NCI-H69 (cell line): ENCODE measurements around the gene RFTN1.

Source experiments
- DNase-seq: peaks from one replicate; lab custom pipeline; 2025; lab: John Stamatoyannopoulos, UW

RFTN1 gene

DNA sequence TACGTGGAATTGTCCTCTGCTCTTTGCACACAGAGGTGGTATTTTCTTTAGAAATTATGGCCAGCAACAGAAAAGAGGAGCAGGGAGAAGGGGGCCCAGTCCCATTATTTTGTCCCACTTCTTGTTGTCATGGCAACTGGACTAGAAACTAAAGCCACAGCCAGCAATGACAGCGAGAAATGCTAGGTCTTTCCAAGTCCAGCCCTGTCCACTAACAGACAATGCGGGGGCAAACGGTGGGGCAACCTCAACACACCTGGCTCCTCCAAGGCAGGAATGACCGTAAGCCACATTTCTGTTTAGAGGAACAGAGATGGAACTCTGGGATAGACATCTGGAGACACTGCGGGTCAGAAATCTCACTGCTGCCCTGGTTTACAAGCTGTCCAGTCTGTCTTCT is 107.3 kb downstream of the RFTN1 start:
- DNase-seq, result no peak

DNA sequence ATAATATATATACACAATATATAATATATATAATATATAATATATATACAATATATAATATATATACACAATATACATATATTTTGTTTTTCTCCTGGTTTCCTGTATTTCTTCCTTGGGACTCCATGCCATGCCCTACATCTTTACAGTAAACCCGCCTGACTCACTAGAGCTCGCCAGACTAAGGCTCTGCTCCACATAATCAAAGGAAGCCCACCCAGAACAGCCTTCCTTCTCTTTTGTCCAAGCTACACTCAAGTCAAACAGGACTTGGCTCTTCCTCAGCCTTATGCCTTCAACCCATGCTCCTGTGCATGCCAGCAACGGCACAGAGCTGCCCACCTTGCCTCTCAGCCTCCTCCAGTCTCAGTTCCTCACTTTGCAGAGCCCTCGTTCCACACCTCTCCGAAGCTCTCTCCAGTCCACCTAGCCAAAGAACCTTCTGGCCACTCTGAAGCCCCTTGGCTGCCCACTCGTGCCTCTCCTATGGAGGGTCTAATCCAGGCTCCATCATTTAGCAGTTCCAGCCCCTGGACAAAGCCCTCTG is 109.1 kb downstream of the RFTN1 start:
- DNase-seq, result peak; percentile 44

DNA sequence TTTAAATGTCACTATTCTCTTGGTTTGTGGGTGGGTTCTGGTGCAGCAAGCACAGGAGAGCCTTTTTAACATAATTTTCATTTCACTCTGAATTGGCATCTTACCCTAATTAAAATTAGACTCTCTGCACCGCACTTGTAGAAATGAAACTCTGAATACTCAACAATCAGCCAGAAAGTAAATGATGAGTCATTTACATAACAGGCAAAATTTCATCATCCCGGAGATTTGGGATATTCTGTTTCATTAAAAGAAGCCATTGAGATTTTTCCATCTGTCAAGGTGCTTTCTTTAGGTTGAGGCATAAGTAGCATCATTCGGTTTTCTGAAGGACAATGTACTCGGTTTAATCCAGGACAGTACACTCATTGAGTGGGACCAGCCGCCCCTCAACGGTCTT is 111.0 kb downstream of the RFTN1 start:
- no peak for DNase-seq

DNA sequence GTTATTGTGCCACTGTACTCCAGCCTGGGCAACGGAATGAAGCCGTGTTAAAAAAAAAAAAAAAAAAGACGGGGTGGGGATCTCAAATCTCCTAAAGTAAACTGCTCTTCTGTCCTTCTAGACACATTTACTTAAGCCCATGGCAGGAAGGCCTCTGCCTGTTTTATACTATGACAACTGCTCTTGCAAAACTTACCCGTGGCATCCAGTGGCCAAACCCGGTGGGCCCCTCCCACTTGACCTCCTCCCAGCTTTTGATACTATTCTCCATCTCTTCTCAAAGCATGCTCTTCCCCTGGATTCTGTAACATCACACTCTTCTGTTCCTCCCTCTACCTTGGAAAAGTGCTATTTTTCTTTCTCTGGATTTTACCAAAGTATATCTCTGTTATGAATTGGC is 112.2 kb downstream of the RFTN1 start:
- DNase-seq, result no peak

DNA sequence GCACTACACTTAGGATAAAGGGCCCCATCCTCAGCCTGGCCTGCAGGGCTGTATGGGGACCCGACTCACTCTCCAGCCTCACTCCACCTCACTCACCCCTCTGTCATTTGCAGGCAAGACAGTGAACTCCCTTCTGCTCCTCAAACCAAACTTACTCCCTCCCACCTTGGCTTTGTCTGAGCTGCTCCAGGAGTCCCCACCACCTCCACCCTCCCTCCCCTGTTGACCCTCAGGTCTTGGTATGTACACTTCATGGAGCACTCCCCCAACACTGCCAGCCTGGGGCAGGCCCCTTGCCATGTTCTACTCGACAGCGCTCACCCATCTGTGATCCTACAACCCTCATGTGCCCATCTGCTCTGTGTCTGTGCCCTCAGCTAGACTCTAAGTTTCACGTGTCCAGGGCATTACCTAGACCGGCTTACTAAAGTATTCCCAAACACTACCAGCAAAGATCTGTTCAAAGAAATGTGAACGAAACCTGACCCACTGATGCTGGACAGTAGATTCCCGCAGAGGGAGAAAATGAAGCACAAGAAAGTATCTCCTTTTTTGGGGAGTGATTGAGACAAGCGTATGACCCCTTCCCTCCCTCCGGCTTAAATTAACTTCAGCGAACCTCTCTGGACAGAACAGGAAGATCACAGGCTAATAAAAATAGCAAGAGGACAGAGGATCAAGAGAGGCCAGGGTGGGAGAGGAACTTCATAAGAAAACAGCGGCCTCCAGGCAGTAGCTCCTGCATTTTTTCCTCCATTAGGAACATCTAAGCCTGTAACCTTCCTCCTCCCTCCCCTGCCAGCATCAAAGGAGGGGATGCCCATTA is 113.2 kb downstream of the RFTN1 start:
- DNase-seq, result peak; percentile 54

DNA sequence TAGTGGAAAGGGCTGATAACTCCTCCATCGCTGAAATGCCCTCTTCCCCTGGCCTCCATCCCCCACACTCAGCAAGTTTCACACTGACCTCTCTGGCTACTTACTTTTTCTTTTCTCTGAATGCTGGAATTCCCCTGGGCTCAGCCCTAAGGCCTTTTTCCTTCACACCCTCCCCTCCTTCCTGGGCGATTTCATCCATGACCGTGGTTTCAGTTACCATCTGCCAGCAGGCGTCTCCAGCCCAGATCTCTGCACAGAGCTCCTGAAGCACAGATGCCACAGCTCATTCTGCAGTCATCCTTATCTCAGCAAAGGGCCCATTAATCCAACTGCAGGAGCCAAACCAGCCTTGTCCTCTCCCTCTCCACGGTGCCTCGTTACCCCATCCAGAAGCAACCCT is 114.0 kb downstream of the RFTN1 start:
- peak; percentile 88 for DNase-seq

DNA sequence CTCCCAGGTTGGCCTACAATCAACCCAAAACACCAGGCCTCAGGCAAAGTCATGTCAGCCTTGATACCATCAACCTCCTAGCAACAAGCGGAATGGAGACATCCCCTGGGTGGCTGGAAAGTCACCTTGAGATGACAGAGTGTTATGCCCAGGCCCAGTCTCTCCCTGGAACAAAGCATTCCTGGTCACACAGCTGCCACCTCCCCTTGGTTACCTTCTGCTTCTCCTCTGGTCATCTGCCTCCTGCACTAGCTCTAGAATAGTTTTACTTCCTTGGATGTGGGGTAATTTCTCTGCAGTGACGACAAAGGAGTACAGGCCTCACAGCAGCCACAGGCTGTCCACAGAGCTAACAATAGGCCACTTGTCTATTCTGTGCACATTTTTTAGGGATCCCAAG is 114.9 kb downstream of the RFTN1 start:
- no peak for DNase-seq

DNA sequence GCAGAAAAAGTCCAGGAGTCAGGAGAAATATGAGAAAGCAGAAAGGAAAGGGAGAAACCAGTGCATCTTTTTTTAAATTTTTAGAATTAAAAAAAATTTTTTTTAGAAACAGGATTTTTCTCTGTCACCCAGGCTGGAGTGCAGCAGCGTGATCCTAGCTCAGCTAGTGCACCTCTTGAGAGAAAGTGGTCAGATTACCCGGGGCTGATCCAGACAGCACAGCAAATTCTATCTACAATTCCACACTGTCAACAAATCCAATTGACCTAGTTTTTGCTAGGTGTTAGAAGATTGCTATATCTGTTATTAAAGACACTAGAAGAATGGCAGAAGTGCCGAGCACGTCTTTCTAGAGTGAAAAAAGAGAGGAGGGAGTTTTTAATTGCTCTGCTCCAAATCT is 117.3 kb downstream of the RFTN1 start:
- no peak for DNase-seq

DNA sequence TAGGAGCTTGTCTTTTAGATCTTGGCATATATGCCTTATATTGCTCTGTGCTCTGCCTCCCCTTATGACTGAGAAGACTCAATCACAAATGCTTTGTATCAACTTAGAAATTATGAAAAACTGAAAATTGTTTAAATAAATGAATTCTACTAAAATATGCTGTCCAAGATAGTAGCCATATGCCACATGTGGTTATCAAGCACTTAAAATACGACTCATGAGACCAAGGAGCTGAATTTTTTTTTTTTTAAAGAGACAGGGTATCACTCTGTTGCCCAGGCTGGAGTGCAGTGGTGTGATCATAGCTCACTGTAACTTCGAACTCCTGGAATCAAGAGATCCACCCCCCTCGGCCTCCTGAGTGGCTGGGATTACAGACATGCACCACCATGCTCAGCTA is 118.3 kb downstream of the RFTN1 start:
- no peak for DNase-seq

DNA sequence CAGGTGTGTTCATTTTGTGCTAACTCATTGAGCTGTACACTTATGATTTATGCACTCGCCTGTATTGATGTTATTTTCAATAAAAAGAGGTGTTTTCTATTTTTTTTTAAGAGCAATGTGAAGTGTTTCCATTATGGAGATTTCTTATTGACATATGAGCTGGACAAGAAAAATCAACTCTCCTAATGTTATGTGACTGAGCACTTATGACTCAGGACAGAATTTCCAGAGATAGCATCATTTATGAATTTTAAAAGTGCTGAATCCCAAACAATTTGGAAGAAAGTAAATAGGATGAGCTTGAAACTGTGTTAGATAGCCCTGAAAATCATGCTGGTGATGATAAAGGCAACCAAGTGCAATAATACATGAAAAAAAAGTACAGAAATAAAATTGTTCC is 118.9 kb downstream of the RFTN1 start:
- DNase-seq, result no peak

DNA sequence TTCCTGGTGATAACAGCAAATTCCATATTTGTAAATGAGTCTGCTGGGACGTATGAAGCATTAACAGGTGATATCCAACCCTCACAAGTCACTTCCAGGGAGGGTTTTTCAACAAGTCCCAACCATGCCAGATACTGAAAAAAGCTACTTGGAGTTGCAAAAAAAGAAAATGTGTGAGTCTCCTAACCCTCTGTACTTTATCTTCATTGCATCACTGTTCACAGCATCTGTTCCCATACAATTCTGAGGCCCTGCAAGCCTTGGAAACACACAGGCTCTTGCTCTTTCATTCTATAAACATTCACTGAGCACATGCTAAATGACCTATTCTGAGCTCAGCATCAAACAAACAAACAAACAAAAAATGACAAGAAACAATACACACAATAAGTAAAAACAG is 120.8 kb downstream of the RFTN1 start:
- DNase-seq, result no peak

DNA sequence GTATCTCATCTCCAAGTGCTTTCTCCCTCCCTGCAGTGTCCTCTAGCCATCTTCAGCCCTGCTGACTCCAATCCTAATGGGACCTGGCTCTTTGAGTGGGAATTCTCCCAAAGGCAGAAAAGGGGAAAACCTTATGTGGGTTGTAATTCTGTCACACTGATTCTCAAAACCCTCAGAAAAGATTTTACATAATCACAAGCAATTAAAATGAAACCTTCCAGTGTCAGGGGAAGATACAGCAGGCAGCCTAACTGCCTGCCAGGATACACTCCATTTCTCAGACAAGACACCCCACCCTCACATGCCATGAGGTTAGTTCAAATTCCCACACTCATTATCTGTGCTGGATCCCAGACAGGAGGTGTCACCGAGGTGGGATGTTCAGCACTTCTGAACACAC is 121.4 kb downstream of the RFTN1 start:
- DNase-seq, result no peak

DNA sequence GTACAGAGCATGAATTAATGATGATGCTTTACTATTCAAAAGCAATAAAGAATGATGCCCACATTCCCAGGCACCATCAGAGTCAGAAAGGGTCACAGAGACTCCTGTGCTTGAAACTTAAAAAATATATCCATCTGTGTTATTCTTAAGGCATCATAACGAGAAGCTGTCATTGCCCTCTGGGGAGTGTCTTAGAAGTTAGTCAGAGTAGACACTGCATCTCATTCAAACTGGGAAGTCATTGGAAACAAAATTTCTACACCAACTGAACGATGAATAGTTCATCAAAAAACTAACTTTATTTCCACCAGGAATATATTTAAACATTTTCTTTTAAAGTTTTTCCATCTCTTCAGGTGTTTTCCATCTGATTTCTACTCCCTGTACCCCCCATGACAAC is 122.9 kb downstream of the RFTN1 start:
- no peak for DNase-seq

DNA sequence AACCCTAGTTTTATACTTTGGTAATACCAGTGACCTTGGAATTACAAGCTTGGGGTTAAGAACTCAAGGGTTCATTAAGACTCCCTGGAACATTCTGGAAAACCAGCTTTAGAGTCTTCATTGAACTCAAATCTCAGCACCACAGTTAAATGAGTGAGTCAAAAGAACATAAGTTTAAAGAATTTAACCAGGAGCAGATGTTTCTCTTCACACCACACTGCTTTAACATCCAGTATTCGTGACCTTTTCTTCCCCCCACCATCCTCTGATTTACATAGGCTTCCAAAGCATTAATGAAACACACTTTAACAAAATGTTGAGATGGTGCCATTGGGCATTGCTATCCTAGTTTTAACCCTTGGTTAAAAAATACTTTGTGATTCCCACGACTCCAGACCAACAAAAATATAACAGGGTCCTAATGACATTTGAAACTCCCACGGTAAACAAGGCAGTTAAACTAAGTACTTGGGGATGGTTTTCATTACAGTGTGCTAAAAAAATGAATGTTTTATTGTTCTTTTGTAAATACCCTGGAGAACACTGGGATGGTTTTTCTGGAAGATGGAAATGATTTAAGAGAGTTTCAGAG is 124.6 kb downstream of the RFTN1 start:
- no peak for DNase-seq

DNA sequence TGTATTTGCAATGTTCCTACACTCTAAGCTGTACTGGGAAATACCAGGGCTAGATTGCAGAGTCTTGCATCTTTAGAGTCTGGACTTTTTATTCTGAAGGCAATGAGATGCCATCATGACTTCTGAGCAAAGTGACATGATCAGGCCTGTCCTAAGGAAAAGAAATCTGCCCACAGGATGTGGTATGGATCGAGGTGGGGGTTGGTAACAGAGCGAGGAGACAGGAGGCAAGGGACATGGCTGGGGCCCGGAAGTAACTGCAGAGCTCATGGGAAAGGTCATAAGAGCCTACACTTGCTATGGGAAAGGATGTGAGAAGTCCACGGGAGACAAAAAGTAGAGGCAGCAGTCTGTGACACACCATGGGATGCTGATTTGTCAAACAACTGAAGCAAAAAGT is 126.9 kb downstream of the RFTN1 start:
- no peak for DNase-seq

DNA sequence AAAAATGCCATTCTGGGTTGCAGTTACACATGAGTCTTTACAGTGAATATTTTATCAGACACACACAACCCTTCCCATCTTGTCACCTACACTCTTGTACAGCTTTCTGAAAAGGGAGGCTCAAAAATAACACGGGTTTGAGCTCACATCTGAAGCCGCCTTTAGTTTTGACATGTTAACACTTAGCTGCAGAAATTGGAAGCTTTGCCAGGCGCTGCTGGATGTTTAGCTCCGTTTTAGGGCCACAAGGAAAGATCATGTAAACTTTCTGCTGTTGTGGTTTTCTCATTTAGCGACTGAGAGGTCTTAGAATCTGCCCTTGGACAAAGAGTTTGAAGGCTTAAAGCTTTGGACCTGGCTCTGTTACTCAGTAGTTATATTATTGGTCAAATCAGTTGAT is 128.3 kb downstream of the RFTN1 start:
- DNase-seq, result no peak

DNA sequence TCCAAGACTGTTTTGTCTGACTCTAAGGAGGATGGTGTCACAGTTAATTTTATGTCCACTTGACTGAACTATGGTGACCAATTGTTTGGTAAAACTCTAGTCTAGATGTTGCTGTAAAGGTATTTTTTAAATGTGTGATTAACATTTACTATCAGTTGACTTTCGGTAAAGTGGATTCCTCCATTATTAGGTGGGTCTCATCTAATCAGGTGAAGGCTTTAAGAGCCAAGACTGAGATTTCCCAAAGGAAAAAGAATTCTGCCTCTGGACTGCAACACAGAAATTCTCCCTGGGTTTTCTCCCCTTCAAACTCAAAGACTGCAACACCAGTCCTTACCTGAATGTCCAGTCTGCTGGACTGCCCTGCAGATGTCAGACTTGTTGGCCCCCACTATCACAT is 129.6 kb downstream of the RFTN1 start:
- no peak for DNase-seq

DNA sequence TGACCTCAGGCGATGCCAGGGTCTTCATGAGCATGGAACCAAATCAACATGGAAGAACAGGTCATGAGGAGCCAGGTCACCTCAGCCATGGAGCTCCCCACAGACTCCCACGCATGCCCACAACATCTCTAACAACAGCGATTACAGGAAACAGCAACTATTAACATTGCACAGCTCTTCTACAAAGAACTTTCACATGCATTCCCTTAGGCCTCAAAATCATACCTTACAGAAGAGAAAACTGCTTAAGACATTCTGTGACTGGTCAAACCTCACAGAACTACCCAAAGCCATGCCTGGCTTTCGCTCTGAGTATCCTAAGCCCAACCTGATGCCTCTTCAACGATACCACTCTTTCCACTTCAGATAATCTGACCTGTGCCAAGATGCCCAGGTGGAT is 130.7 kb downstream of the RFTN1 start:
- DNase-seq, result no peak

DNA sequence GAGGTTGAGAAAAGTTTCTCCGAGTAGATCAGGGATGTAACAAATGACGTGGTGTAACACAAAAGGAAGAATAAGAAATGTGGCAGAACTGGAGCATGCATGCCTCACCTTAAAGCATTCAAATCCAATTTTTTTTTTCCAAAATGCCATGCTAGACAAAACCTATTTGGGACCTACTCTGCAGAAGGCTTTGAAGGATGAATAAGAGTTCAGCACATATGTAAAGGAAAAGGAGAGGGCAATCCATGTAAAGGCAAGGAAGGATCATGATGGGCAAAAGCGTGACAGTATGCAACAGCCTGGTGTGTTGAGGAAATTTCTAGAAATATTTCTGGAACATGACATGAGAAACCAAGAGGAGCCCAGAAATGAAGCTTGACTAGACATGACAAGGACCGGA is 132.1 kb downstream of the RFTN1 start:
- no peak for DNase-seq

DNA sequence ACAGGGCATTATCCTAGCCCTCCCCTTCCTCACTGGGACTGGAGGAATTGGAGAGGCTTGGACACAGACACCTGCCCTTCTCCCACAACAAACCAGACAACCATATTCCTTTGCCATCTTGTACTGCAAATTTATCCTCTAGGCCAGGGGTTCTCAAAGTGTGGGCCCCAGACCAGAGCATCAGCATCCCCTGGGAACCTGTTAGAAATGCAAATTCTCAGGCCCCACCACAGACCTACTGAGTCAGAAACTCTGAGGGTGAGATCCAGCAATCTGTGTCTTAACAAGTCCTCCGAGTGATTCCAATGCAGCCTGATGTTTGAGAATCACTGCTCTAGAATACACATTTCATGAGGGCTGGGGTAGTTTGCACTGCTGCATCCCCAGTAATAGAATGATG is 133.1 kb downstream of the RFTN1 start:
- DNase-seq, result no peak

DNA sequence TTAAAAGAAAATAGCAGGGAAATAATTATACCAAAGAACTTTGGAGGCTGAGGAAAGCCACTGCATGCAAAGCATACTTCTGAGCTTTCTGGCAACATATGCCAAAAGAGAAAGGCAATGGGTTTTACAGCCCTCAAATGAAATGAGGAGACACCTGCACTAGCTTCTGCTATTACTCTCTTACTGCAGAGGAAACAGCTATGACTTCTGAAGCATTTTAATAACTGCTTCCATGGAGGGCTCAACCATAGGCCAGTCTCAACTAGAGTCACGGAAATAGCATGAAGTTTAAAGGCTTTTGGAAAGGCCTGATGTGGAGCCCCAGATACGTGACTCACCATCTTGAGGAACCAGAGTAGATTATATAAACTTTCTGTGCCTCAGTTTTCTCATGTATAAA is 133.7 kb downstream of the RFTN1 start:
- DNase-seq, result no peak

DNA sequence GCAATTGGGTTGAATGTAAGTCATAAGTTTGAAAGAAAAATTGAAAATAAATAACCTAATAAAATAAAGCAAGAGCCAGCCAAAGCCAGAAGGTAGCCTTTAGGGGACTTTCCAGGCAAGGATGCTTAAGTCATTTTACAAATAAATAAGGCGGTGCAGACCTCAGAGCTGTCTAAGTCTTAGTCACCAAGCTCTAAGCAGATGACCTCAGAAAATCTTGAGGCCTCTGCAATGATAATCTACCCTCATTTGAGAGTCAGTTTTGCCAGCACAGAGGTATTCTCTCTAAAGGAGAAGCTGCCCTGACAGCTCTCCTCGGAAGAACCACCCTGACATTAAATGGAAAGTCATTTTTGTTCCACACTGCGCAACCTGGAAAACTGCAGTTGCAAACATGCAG is 134.6 kb downstream of the RFTN1 start:
- no peak for DNase-seq

DNA sequence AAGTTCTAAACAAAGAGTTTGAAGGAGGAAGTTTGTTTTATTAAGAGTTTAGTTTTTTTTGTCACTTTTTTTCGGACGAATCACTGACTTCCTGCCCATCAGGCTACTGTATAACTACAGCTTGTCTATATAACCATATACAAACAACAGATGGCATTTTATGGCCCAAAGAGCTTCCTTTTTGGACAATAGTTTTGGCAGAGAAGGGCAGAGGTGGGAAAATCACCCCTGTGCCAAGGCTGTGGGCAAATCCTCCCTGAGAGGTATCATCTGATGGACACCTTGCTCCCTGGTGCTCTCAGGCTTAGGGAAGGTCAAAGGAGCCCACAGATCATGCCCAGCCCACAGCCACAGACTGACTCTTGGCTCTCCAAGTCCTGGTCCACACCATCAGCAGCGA is 135.1 kb downstream of the RFTN1 start:
- DNase-seq, result peak; percentile 10

DNA sequence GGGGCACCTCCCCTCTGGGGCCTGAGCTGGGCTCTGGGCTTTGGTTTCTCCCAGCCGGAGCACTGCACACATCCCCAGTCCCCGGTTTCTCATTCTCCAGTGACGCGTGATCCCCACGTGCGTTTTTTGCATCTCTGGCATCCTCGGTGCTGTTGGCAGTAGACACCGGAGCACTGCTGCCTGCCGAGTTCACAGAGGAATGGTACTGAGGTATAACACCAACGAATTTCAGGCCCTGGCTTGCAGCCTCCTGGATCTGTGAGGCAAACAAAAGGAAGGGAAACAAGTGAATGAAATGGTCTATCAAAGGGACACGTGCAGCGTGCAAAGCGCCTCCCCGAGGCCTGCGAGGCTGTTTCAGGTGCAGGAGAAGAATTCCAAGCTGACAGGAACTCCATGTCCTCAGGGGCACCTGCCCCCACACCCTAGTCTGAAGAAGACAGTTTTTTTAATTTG is 135.6 kb downstream of the RFTN1 start:
- no peak for DNase-seq
